Bronchial epithelial cell (primary cell): ENCODE results near the gene ARFGEF3. TPM values are rescaled to one million over a fixed set of nuclear protein-coding genes. Genes with fewer than 3 reads are reported as not detected.

Experiments
- DNase-seq: peaks from one replicate; pipeline ENCODE4 v3.0.0-alpha.2; 2010; ENCODE audit warnings: low read depth
- FAIRE-seq: peaks from 2 replicates; lab custom pipeline; 2011; peaks lifted over from hg19 to GRCh38; lab: Jason Lieb, UNC
- H3K27me3 ChIP-seq: 2 replicates; pipeline ENCODE4 v1.5.1; 2011; ENCODE audit warnings: low read length; ENCODE audit not compliant: control insufficient read depth, insufficient read depth
- H3K36me3 ChIP-seq: 2 replicates; pipeline ENCODE4 v1.5.1; 2011; ENCODE audit warnings: low read length; ENCODE audit not compliant: control insufficient read depth, insufficient read depth
- H3K4me3 ChIP-seq: 2 replicates; pipeline ENCODE4 v1.5.1; 2011; ENCODE audit warnings: mild to moderate bottlenecking, low read depth, low read length, control low read depth
- CTCF ChIP-seq: IDR thresholded peaks from 2 replicates; pipeline ENCODE4 v1.5.1; 2011; ENCODE audit warnings: mild to moderate bottlenecking, moderate library complexity, low read length, control low read depth, inconsistent platforms; ENCODE audit not compliant: insufficient read depth, severe bottlenecking
- total RNA-seq: library from RNA; depleted of rRNA; stranded (reverse); fragments of >200 nt; gene quantifications from 2 replicates; pipeline ENCODE4 v1.2.1, GENCODE V29; 2014

Gene ARFGEF3
- total RNA-seq, 1 donor from 2014 or later, result 10.3 TPM

GRCh38 chr6:138311268-138311667, 149.5 kb downstream of the ARFGEF3 start:
- Histone ChIP-seq H3K27me3 (no peaks in the 10 kb centered on the region), H3K36me3 (no peaks in the 10 kb centered on the region), H3K4me3 (no peak overlapping the region)
- no peak for TF ChIP-seq CTCF
- DNase-seq (no peak), FAIRE-seq (no peak)

GRCh38 chr6:138318741-138319375, 157.1 kb downstream of the ARFGEF3 start:
- DNase-seq (no peak), FAIRE-seq (no peak)
- Histone ChIP-seq H3K27me3 (no peaks in the 10 kb centered on the region), H3K36me3 (no peaks in the 10 kb centered on the region), H3K4me3 (no peak overlapping the region)
- TF ChIP-seq CTCF, result no peak

GRCh38 chr6:138321934-138322333, 160.2 kb downstream of the ARFGEF3 start:
- TF ChIP-seq CTCF, result no peak
- H3K36me3 ChIP-seq, result no peaks in the 10 kb centered on the region
- FAIRE-seq, result no peak
- no peaks in the 10 kb centered on the region for H3K27me3 ChIP-seq
- no peak overlapping the region for H3K4me3 ChIP-seq
- no peak for DNase-seq

- no peaks in the 10 kb centered on the region for H3K27me3 ChIP-seq
- H3K36me3 ChIP-seq, result no peaks in the 10 kb centered on the region
- no peak for TF ChIP-seq CTCF
- DNase-seq (no peak), FAIRE-seq (no peak)
- no peak overlapping the region for H3K4me3 ChIP-seq
These were observed 162.1 kb downstream of the ARFGEF3 start for GRCh38 chr6:138323821-138324220.

- no peaks in the 10 kb centered on the region for H3K27me3 ChIP-seq
- FAIRE-seq (no peak), DNase-seq (no peak)
- no peak overlapping the region for H3K4me3 ChIP-seq
- no peaks in the 10 kb centered on the region for H3K36me3 ChIP-seq
- no peak for TF ChIP-seq CTCF
These were observed 166.5 kb downstream of the ARFGEF3 start for GRCh38 chr6:138328210-138328609.

- no peaks in the 10 kb centered on the region for H3K27me3 ChIP-seq
- DNase-seq, result no peak
- H3K4me3 ChIP-seq, result no peak overlapping the region
- H3K36me3 ChIP-seq, result no peaks in the 10 kb centered on the region
- TF ChIP-seq CTCF, result no peak
- FAIRE-seq, result no peak
These were observed 169.0 kb downstream of the ARFGEF3 start for GRCh38 chr6:138330763-138331162.
